ENCODE results near the gene ZNF579.
A peak's percentile ranks its signal among the peaks of the same experiment; 100 is the strongest.
"Not testable (repeated sequence)": the region's sequence is repeated elsewhere in the genome, so short reads cannot be mapped to it uniquely, and the experiment has no call there.

ZNF579 gene

GRCh38 chr19:55581823-55582223, 1.2 kb upstream of the ZNF579 start:
- TF ChIP-seq CTCF (IDR thresholded peaks at IDR 0.05; ENCODE audit: extremely low read depth, missing control alignments): no peak
- DNase-seq (ENCODE audit: low spot score): no peak

- no peak for TF ChIP-seq CTCF (IDR thresholded peaks at IDR 0.05; ENCODE audit: extremely low read depth, missing control alignments)
- DNase-seq (ENCODE audit: low spot score): no peak
Measured at GRCh38 chr19:55581145-55581822, 636 bp upstream of the ZNF579 start.

GRCh38 chr19:55579766-55580621, 654 bp downstream of the ZNF579 start:
- DNase-seq (ENCODE audit: low spot score): peak; percentile 73
- TF ChIP-seq CTCF (IDR thresholded peaks at IDR 0.05; ENCODE audit: extremely low read depth, missing control alignments): no peak

- TF ChIP-seq CTCF (IDR thresholded peaks at IDR 0.05; ENCODE audit: extremely low read depth, missing control alignments): no peak
- DNase-seq (ENCODE audit: low spot score): no peak
Measured at GRCh38 chr19:55578761-55579747, 1.6 kb downstream of the ZNF579 start.

- no peak for DNase-seq (ENCODE audit: low spot score)
- no peak for TF ChIP-seq CTCF (IDR thresholded peaks at IDR 0.05; ENCODE audit: extremely low read depth, missing control alignments)
Measured at GRCh38 chr19:55578031-55578760, 2.5 kb downstream of the ZNF579 start.

- DNase-seq (ENCODE audit: low spot score): no peak
- TF ChIP-seq CTCF (IDR thresholded peaks at IDR 0.05; ENCODE audit: extremely low read depth, missing control alignments): no peak
Measured at GRCh38 chr19:55576746-55577145, 3.9 kb downstream of the ZNF579 start.

GRCh38 chr19:55573929-55574328, 6.7 kb downstream of the ZNF579 start:
- not testable (repeated sequence) for DNase-seq (ENCODE audit: low spot score)

- not testable (repeated sequence) for DNase-seq (ENCODE audit: low spot score)
Measured at GRCh38 chr19:55569477-55569876, 11.2 kb downstream of the ZNF579 start.
